Measurements from ENCODE around the gene DCP1B. TPM values are rescaled to one million over a fixed set of nuclear protein-coding genes. Genes with fewer than 3 reads are reported as not detected.

DCP1B gene
- total RNA-seq, 2 donors from 2014 or later: 11.3 TPM

- no peaks in the 10 kb centered on the region for H3K9me3 Mint-ChIP-seq
- no peaks in the 10 kb centered on the region for H3K27me3 Mint-ChIP-seq
- no peak overlapping the region for H3K27ac Mint-ChIP-seq
- H3K4me1 Mint-ChIP-seq (ENCODE audit: low read depth in 2 of 2): peaks cover 0 to 8% of the 10 kb centered on the region in 2 donors
- no peak for ATAC-seq
- no peak overlapping the region for H3K4me3 Mint-ChIP-seq
- no peaks in the 10 kb centered on the region for H3K36me3 Mint-ChIP-seq
- no peak for DNase-seq (ENCODE audit: low spot score)
Measured at GRCh38 chr12:1932264-1932777, 71.9 kb downstream of the DCP1B start.

GRCh38 chr12:1931642-1932041, 72.6 kb downstream of the DCP1B start:
- Mint-ChIP-seq H3K9me3 (no peaks in the 10 kb centered on the region), H3K36me3 (no peaks in the 10 kb centered on the region), H3K4me3 (no peak overlapping the region), H3K27ac (no peak overlapping the region), H3K4me1 (ENCODE audit: low read depth in 2 of 2) (peaks cover 0 to 8% of the 10 kb centered on the region in 2 donors), H3K27me3 (no peaks in the 10 kb centered on the region)
- DNase-seq (ENCODE audit: low spot score) (no peak), ATAC-seq (no peak)

DNA sequence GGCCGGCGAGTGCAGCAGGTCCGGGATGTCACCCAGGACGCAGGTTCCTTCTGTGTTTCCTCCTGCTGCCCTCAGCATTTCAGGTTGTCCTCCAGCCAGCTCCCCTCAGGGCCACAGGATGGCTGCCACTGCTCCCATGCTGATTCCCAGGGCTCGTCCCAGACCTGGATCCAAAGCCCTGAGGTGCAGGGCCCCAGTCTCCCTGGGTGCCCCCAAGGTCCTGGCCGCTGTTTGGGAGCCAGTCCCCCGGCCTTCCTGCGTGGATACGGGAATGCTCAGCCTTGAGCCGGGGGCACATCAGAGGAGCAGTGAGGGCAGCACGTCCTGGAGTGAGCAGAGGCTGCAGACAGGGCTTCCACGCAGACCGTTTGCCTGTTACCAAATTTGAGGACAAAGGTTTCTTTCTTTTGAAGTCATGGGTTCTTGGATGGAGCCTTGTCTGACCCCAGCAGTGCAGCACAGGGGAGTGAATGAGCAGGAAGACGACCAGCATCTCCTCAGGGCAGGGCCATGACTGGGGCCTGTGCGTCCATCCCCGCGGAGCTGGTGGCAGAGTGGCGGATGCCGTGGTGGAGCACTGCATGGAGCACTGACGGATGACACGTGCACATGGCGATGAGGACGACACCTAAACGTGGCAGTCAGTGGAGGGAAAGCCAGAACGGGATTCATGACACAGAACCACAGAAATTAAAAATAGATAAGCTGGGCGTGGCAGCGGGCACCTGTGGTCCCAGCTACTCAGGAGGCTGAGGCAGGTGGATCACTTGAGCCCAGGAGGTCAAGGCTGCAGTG, 73.3 kb downstream of the DCP1B start:
- ATAC-seq (no peak), DNase-seq (ENCODE audit: low spot score) (no peak)
- Mint-ChIP-seq H3K27ac (no peak overlapping the region), H3K4me3 (no peak overlapping the region), H3K4me1 (ENCODE audit: low read depth in 2 of 2) (peaks cover 0 to 8% of the 10 kb centered on the region in 2 donors), H3K36me3 (no peaks in the 10 kb centered on the region), H3K27me3 (no peaks in the 10 kb centered on the region), H3K9me3 (no peaks in the 10 kb centered on the region)

- H3K4me3 Mint-ChIP-seq: no peak overlapping the region
- H3K9me3 Mint-ChIP-seq: no peaks in the 10 kb centered on the region
- no peaks in the 10 kb centered on the region for H3K36me3 Mint-ChIP-seq
- H3K27ac Mint-ChIP-seq: no peak overlapping the region
- H3K27me3 Mint-ChIP-seq: no peaks in the 10 kb centered on the region
- H3K4me1 Mint-ChIP-seq (ENCODE audit: low read depth in 2 of 2): peaks cover 0 to 8% of the 10 kb centered on the region in 2 donors
- no peak for ATAC-seq
- no peak for DNase-seq (ENCODE audit: low spot score)
Measured at GRCh38 chr12:1929985-1930802, 74.1 kb downstream of the DCP1B start.

GRCh38 chr12:1929241-1929984, 74.8 kb downstream of the DCP1B start:
- no peak for ATAC-seq
- peaks cover 0 to 3% of the 10 kb centered on the region in 2 donors for H3K27me3 Mint-ChIP-seq
- no peak for DNase-seq (ENCODE audit: low spot score)
- no peaks in the 10 kb centered on the region for H3K9me3 Mint-ChIP-seq
- H3K4me3 Mint-ChIP-seq: no peak overlapping the region
- H3K36me3 Mint-ChIP-seq: no peaks in the 10 kb centered on the region
- H3K4me1 Mint-ChIP-seq (ENCODE audit: low read depth in 2 of 2): peaks cover 7 to 11% of the 10 kb centered on the region in 2 donors
- H3K27ac Mint-ChIP-seq: no peak overlapping the region

DNA sequence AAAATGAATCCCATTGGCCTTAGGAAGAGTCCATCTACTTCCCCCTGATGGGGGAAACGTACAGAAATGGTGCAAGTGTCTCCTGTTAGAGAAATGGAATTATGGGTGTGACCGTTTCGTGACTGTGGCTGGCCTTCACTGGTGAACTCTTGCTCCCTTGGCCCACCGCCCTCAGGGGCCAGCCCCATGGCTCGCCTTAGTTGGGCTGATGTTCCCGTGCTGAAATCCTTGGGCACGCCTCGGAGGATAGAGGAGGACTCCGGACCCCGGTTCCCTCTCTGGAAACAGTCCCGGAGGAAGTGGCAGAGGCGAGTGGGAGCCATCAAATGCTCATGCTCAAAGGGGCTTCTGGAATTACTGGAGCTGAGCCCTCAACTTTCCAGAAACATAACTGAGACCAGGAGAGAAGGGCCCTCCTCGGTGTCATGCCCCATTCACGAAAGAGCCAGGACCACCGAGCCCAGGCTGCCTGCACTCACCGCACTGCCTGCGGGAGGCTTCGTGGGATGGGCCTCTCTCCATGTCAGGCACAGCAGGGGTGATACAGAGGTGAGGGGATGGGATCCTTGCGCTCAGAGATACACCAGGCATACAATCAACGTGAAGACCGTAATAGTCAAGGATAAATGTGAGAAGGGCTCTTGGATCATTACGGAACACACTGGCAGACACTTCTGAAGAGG, 75.7 kb downstream of the DCP1B start:
- no peak for DNase-seq (ENCODE audit: low spot score)
- H3K4me1 Mint-ChIP-seq (ENCODE audit: low read depth in 2 of 2): peaks cover 8 to 13% of the 10 kb centered on the region in 2 donors
- no peak overlapping the region for H3K27ac Mint-ChIP-seq
- no peak overlapping the region for H3K4me3 Mint-ChIP-seq
- peaks cover 1 to 3% of the 10 kb centered on the region in 2 donors for H3K27me3 Mint-ChIP-seq
- ATAC-seq: no peak
- H3K9me3 Mint-ChIP-seq: no peaks in the 10 kb centered on the region
- H3K36me3 Mint-ChIP-seq: no peaks in the 10 kb centered on the region

DNA sequence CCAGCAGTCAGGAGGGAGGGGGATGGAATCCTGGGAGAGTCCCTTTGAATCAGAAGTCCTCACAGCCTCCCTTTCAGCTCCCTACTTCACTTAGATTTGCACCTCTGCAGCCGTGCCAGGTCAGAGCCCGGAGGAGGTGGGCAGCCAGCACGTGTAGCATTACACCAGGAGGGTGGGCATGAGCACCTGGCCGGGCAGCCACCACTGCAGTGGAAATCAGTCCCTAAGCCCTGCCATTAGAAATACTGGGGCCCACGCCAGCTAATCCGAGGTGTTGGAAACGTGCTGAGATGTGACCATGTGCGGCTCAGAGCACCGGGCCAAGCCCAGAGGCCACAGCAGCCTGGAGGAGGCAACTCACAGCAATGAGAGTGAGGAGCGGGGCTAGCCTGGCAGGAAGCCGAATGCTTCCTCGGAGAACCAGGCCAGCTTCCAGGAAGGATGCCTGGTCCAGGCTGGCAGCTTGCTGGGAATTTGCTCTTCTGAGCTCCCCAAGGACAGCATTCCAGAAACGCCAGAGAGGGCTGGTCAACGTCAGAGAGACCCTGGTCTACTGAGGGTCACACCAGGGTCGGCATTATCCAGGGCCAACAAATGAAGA, 76.4 kb downstream of the DCP1B start:
- Mint-ChIP-seq H3K9me3 (no peaks in the 10 kb centered on the region), H3K27ac (no peak overlapping the region), H3K27me3 (peaks cover 3 to 7% of the 10 kb centered on the region in 2 donors), H3K36me3 (no peaks in the 10 kb centered on the region), H3K4me1 (ENCODE audit: low read depth in 2 of 2) (peaks cover 8 to 13% of the 10 kb centered on the region in 2 donors), H3K4me3 (no peak overlapping the region)
- peak in 1 of 2 donors; percentile 7 for ATAC-seq
- DNase-seq (ENCODE audit: low spot score): no peak

- ATAC-seq (no peak), DNase-seq (ENCODE audit: low spot score) (no peak)
- Mint-ChIP-seq H3K4me1 (ENCODE audit: low read depth in 2 of 2) (peaks cover 8 to 13% of the 10 kb centered on the region in 2 donors), H3K36me3 (no peaks in the 10 kb centered on the region), H3K4me3 (no peak overlapping the region), H3K27me3 (peaks cover 3 to 7% of the 10 kb centered on the region in 2 donors), H3K27ac (no peak overlapping the region), H3K9me3 (no peaks in the 10 kb centered on the region)
Measured at GRCh38 chr12:1927051-1927680, 77.1 kb downstream of the DCP1B start.

GRCh38 chr12:1926251-1926657, 78.0 kb downstream of the DCP1B start:
- H3K27ac Mint-ChIP-seq: no peak overlapping the region
- H3K27me3 Mint-ChIP-seq: peaks cover 3 to 7% of the 10 kb centered on the region in 2 donors
- no peak for ATAC-seq
- no peaks in the 10 kb centered on the region for H3K9me3 Mint-ChIP-seq
- H3K36me3 Mint-ChIP-seq: no peaks in the 10 kb centered on the region
- H3K4me1 Mint-ChIP-seq (ENCODE audit: low read depth in 2 of 2): peaks cover 8 to 13% of the 10 kb centered on the region in 2 donors
- H3K4me3 Mint-ChIP-seq: no peak overlapping the region
- no peak for DNase-seq (ENCODE audit: low spot score)

DNA sequence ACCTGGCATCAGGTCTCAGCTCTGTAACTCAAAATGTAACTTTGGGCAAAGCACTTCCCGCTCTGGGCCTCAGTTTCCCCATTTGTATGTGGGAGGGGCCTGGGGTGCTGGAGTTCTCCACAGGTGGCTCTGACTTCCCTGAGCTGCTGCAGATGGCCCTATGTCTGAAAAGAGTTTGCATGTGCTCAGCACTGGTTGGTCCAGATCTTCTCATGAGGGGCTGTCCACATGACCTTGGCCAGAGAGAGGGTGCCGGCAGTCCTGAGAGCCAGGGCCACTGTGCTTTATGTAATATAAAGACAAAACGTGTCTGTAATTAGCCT, 78.6 kb downstream of the DCP1B start:
- H3K4me3 Mint-ChIP-seq: no peak overlapping the region
- peaks cover 8 to 13% of the 10 kb centered on the region in 2 donors for H3K4me1 Mint-ChIP-seq (ENCODE audit: low read depth in 2 of 2)
- DNase-seq (ENCODE audit: low spot score): no peak

GRCh38 chr12:1924996-1925683, 79.1 kb downstream of the DCP1B start:
- no peak overlapping the region for H3K4me3 Mint-ChIP-seq
- peaks cover 8 to 11% of the 10 kb centered on the region in 2 donors for H3K4me1 Mint-ChIP-seq (ENCODE audit: low read depth in 2 of 2)
- ATAC-seq: no peak
- peaks cover 6 to 7% of the 10 kb centered on the region in 2 donors for H3K27me3 Mint-ChIP-seq
- H3K36me3 Mint-ChIP-seq: no peaks in the 10 kb centered on the region
- H3K27ac Mint-ChIP-seq: peak overlapping the region in 1 of 2 donors; percentile 27
- no peak for DNase-seq (ENCODE audit: low spot score)
- no peaks in the 10 kb centered on the region for H3K9me3 Mint-ChIP-seq

More for the DNA sequence above, 78.6 kb downstream of the DCP1B start:
- ATAC-seq: peak in 1 of 2 donors; percentile 5
- no peaks in the 10 kb centered on the region for H3K9me3 Mint-ChIP-seq
- no peak overlapping the region for H3K27ac Mint-ChIP-seq
- peaks cover 6 to 7% of the 10 kb centered on the region in 2 donors for H3K27me3 Mint-ChIP-seq
- no peaks in the 10 kb centered on the region for H3K36me3 Mint-ChIP-seq

DNA sequence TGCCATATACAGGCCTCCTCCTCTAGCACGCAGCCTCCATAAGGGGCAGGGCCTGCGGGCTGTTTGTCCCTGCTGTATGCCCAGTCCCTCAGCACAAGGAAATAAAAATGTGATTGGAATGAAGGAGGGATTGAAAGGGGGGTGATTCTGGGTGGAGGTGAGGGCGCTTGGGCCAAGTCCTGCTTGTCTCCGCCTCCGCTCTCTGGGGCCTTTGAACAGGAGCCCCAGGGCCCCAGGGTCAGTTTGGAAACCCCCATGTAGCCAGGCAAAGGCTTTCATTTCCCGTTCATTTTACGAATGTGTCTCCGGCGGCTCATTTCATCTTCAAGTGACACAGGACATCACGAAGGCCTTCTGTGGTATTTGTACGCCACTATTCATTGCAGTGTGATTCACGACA, 81.3 kb downstream of the DCP1B start:
- Mint-ChIP-seq H3K36me3 (no peaks in the 10 kb centered on the region), H3K4me1 (ENCODE audit: low read depth in 2 of 2) (peaks cover 5 to 8% of the 10 kb centered on the region in 2 donors), H3K4me3 (no peak overlapping the region), H3K27ac (no peak overlapping the region), H3K9me3 (no peaks in the 10 kb centered on the region), H3K27me3 (peaks cover 6 to 7% of the 10 kb centered on the region in 2 donors)
- no peak for DNase-seq (ENCODE audit: low spot score)
- no peak for ATAC-seq

Data from natural killer cell treated with Interleukin-12 subunit alpha and Interleukin-12 subunit beta and Interleukin-15 and Interleukin-18, amount 100 ng/mL, for 72 hours (primary cell).